HG02943 (cell line): ENCODE data around the gene TLN1.

Source experiments
- ATAC-seq: cut with Tn5 transposase; IDR thresholded peaks from one replicate; pipeline ENCODE4 v1.9.1; 2021; ENCODE audit warnings: mild to moderate bottlenecking, low read depth, moderate library complexity; ENCODE audit not compliant: unreplicated experiment

The TLN1 gene

GRCh38 chr9:35732185-35732799 is at the start of gene TLN1, which contains the start of gene CREB3:
TLN1 (minus strand) TSS chr9:35732195; CDS start chr9:35725694, 6,501 bp downstream.
CREB3 (plus strand) TSS chr9:35732666; CDS start chr9:35732773, 107 bp downstream.
- ATAC-seq = peak; percentile 75

- ATAC-seq = no peak
Observed at GRCh38 chr9:35781066-35781465, 49.1 kb upstream of the TLN1 start.

- ATAC-seq = no peak
Observed at GRCh38 chr9:35778496-35778895, 46.5 kb upstream of the TLN1 start.

- no peak for ATAC-seq
Observed at GRCh38 chr9:35776018-35776417, 44.0 kb upstream of the TLN1 start.

- ATAC-seq = no peak
Observed at GRCh38 chr9:35774907-35775635, 43.1 kb upstream of the TLN1 start.

- ATAC-seq = no peak
Observed at GRCh38 chr9:35771943-35772342, 39.9 kb upstream of the TLN1 start.

GRCh38 chr9:35771534-35771933 is 39.5 kb upstream of the TLN1 start:
- ATAC-seq = no peak

GRCh38 chr9:35771075-35771433 is 39.1 kb upstream of the TLN1 start:
- ATAC-seq = no peak

GRCh38 chr9:35769763-35770162 is 37.8 kb upstream of the TLN1 start:
- no peak for ATAC-seq

- no peak for ATAC-seq
Observed at GRCh38 chr9:35767458-35767857, 35.5 kb upstream of the TLN1 start.

- ATAC-seq = no peak
Observed at GRCh38 chr9:35766997-35767396, 35.0 kb upstream of the TLN1 start.

- ATAC-seq = no peak
Observed at GRCh38 chr9:35763803-35764202, 31.8 kb upstream of the TLN1 start.

GRCh38 chr9:35763181-35763580 is 31.2 kb upstream of the TLN1 start:
- ATAC-seq = no peak

GRCh38 chr9:35760651-35761050 is 28.7 kb upstream of the TLN1 start:
- no peak for ATAC-seq

GRCh38 chr9:35759795-35760194 is 27.8 kb upstream of the TLN1 start:
- no peak for ATAC-seq

GRCh38 chr9:35758475-35759050 is 26.6 kb upstream of the TLN1 start:
- ATAC-seq = no peak

- ATAC-seq = no peak
Observed at GRCh38 chr9:35757892-35758275, 25.9 kb upstream of the TLN1 start.

GRCh38 chr9:35757226-35757891 is 25.4 kb upstream of the TLN1 start:
- peak; percentile 48 for ATAC-seq

- ATAC-seq = peak; percentile 52
Observed at GRCh38 chr9:35756275-35757225, 24.6 kb upstream of the TLN1 start.

- ATAC-seq = no peak
Observed at GRCh38 chr9:35755071-35755470, 23.1 kb upstream of the TLN1 start.
